ENCODE results near the gene BOD1. TPM values are rescaled to one million over a fixed set of nuclear protein-coding genes. Genes with fewer than 3 reads are reported as not detected.

The BOD1 gene
- total and polyA plus RNA-seq, 10 of the 15 experiments (the other 5 are each of a cell fraction or from before 2014, with no cell fraction given): 14.1 to 35.8 (median 29.6) TPM

- FAIRE-seq (no peak), ATAC-seq (no peak), DNase-seq (ENCODE audit: low read depth, low spot score) (no peak)
- H3K27me3 ChIP-seq (replicated peaks in 1 of 2; ENCODE audit: control insufficient read depth in 2 of 2, insufficient read depth in 2 of 2, low read length in 1 of 2): no peaks in the 10 kb centered on the region; a peak in 1 of 4 replicates
- H3K4me1 ChIP-seq (ENCODE audit: control insufficient read depth, insufficient read depth, low read length): no peaks in the 10 kb centered on the region
- intact Hi-C loops (cut with micrococcal nuclease; ENCODE audit: unreplicated experiment): no loop called here
- no peak overlapping the region for H2AFZ ChIP-seq (ENCODE audit: control insufficient read depth, low read depth, low read length)
- RAD21 ChIA-PET (ENCODE audit: unreplicated experiment): no interaction called here
- in situ Hi-C loops (cut with MboI): no loop called here
- H3K79me2 ChIP-seq (ENCODE audit: control insufficient read depth, insufficient read depth, low read length): no peaks in the 10 kb centered on the region
- no peaks in the 10 kb centered on the region for H4K20me1 ChIP-seq (ENCODE audit: control insufficient read depth, insufficient read depth)
- H3K4me3 ChIP-seq: no peak overlapping the region
- POLR2A ChIA-PET: no interaction called here
- SMC1A ChIA-PET (ENCODE audit: uncharacterized antibody, unreplicated experiment): no interaction called here
- TF ChIP-seq NFYB (IDR thresholded peaks at IDR 0.05; ENCODE audit: insufficient read depth, low read depth, low read length) (no peak), USF2 (IDR thresholded peaks at IDR 0.05; ENCODE audit: borderline replicate concordance, low read depth, low read length) (no peak), POLR2AphosphoS5 (IDR thresholded peaks at IDR 0.05; ENCODE audit: low read length) (no peak), BMI1 (IDR thresholded peaks at IDR 0.05; ENCODE audit: borderline replicate concordance) (no peak), STAT1 (conservative IDR thresholded peaks at IDR 0.05) (no peak), ASH2L (IDR thresholded peaks at IDR 0.05; ENCODE audit: borderline replicate concordance, low read depth) (no peak), ZNF687 (IDR thresholded peaks at IDR 0.05) (no peak), SIN3A (IDR thresholded peaks at IDR 0.05; ENCODE audit: low read depth, low read length) (no peak), NFYA (IDR thresholded peaks at IDR 0.05; ENCODE audit: borderline replicate concordance, low read depth, low read length) (no peak), ZNF274 (IDR thresholded peaks at IDR 0.05; ENCODE audit: insufficient read depth, insufficient read length) (no peak), DPF2 (IDR thresholded peaks at IDR 0.05) (no peak), RAD51 (IDR thresholded peaks at IDR 0.05) (no peak), PKNOX1 (IDR thresholded peaks at IDR 0.05) (no peak), RFX5 (IDR thresholded peaks at IDR 0.05; ENCODE audit: low read depth, low read length) (no peak)
- H3K9me3 ChIP-seq (replicated peaks; ENCODE audit: control insufficient read depth, insufficient read depth, low read length): peaks cover 5% of the 10 kb centered on the region; the same call in 2 of the 3 replicates
- no TSS peak for BruUV-seq (replicated peaks)
- H3K9ac ChIP-seq (ENCODE audit: control insufficient read depth, insufficient read depth, low read length): no peak overlapping the region
- H3K36me3 ChIP-seq (ENCODE audit: control insufficient read depth in 2 of 2, insufficient read depth in 2 of 2, low read length in 1 of 2): no peaks in the 10 kb centered on the region
- CTCF ChIA-PET: interaction anchor here (0.5 to 0.6 kb wide), 2 partner anchors 68 to 368 kb away, joined by 3 read pairs; no protein-coding TSS in a partner anchor
- H3K4me2 ChIP-seq (ENCODE audit: control insufficient read depth, insufficient read depth): no peak overlapping the region
- WGBS (ENCODE audit: insufficient coverage, insufficient replicate concordance, low lambda C conversion rate, missing lambda C conversion rate): 3% methylated on average over 5 of the region's 5 CpGs
- H3K27ac ChIP-seq (ENCODE audit: control insufficient read depth, insufficient read depth): no peak overlapping the region
Measured at GRCh38 chr5:173577817-173578216, 38.6 kb downstream of the BOD1 start.

Data from GM12878 (cell line).